BJ (cell line): ENCODE measurements around the gene GDA. TPM values are rescaled to one million over a fixed set of nuclear protein-coding genes. Genes with fewer than 3 reads are reported as not detected.

ENCODE experiments used
- CTCF ChIA-PET: fragments of 350-600 bp; formaldehyde crosslinking; extraction: SDS; loops from one replicate; lab custom pipeline; 2021; ENCODE audit warnings: antibody characterized with exemption, inconsistent platforms; lab: Yijun Ruan, JAX
- POLR2A ChIA-PET: fragments of 300-600 bp; sonication (Branson Sonifier 250); formaldehyde crosslinking; extraction: SDS; loops from one replicate; lab custom pipeline; 2021; ENCODE audit warnings: antibody characterized with exemption; lab: Charles Lee
- DNase-seq: peaks from one replicate; pipeline ENCODE4 v3.0.0-alpha.2; 2011; ENCODE audit warnings: low read depth
- H3K27me3 ChIP-seq: 2 replicates; pipeline ENCODE4 v1.6.0; 2011; ENCODE audit warnings: low read length; ENCODE audit not compliant: control insufficient read depth, insufficient read depth
- H3K36me3 ChIP-seq: 2 replicates; pipeline ENCODE4 v1.5.1; 2011; ENCODE audit warnings: low read length; ENCODE audit not compliant: control insufficient read depth, insufficient read depth
- H3K4me3 ChIP-seq: 2 replicates; pipeline ENCODE4 v1.5.1; 2011; ENCODE audit warnings: low read depth, mild to moderate bottlenecking, control low read depth, low read length
- polyA plus RNA-seq: library from polyadenylated mRNA; depleted of rRNA; stranded (reverse); fragments of >200 nt; gene quantifications from 2 replicates; pipeline ENCODE4 v1.2.3, GENCODE V29; 2011
- TF ChIP-seq, protein P1 (sequence below): IDR thresholded peaks from 2 replicates; pipeline ENCODE4 v1.5.1; 2011; ENCODE audit warnings: low read depth, mild to moderate bottlenecking, control low read depth, inconsistent platforms, low read length, moderate library complexity; ENCODE audit not compliant: insufficient read depth

GDA gene
- polyA plus RNA-seq, 1 experiment, result not detected

DNA sequence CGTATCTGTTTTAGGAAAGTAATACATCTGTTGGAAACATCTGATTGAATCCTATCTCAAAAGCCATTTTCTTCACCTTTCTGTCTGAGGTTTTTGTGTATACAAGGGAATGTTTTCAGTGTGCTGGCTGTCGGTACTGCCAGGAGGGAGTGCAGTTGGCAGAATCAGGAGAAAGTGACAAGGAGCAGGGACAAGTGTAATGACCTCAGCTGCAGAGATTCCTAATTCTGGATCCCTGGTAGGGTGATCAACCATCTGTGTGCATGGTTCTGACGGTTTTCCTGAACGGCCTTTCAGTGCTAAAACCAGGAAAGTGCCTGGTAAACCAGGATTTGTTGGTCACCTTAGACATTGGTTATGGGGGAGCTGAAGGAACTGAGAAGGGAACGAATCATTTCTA lies 1.6 kb upstream of the GDA start:
- POLR2A ChIA-PET, result no interaction called here
- no peaks in the 10 kb centered on the region for H3K36me3 ChIP-seq
- no peak for DNase-seq
- TF ChIP-seq, protein P1, sequence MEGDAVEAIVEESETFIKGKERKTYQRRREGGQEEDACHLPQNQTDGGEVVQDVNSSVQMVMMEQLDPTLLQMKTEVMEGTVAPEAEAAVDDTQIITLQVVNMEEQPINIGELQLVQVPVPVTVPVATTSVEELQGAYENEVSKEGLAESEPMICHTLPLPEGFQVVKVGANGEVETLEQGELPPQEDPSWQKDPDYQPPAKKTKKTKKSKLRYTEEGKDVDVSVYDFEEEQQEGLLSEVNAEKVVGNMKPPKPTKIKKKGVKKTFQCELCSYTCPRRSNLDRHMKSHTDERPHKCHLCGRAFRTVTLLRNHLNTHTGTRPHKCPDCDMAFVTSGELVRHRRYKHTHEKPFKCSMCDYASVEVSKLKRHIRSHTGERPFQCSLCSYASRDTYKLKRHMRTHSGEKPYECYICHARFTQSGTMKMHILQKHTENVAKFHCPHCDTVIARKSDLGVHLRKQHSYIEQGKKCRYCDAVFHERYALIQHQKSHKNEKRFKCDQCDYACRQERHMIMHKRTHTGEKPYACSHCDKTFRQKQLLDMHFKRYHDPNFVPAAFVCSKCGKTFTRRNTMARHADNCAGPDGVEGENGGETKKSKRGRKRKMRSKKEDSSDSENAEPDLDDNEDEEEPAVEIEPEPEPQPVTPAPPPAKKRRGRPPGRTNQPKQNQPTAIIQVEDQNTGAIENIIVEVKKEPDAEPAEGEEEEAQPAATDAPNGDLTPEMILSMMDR, result no peak
- H3K27me3 ChIP-seq, result peaks cover 13% of the 10 kb centered on the region
- no peak overlapping the region for H3K4me3 ChIP-seq
- CTCF ChIA-PET, result no interaction called here

DNA sequence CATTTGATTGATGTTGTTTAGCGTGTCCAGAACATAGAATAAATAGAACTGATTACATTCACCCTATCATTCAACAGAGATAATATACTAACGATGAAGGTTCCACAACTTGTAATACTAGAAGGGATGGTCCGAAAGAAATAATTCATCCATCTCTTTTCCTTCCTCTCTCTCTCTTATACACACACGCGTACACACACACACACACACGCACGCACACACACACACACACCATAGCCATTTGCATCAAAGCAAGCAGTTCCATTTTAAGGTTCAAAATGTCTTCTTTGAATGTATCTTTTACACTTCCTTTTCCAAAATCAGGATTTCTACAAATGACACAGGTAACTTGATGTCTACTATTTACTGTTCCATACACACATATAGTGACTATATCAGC lies 887 bp downstream of the GDA start:
- Histone ChIP-seq H3K27me3 (peaks cover 13% of the 10 kb centered on the region), H3K4me3 (no peak overlapping the region), H3K36me3 (no peaks in the 10 kb centered on the region)
- CTCF ChIA-PET, result interaction anchor here (0.8 to 1.0 kb wide), 2 partner anchors 14 to 20 kb away, joined by 3 read pairs; no protein-coding TSS in a partner anchor
- TF ChIP-seq, protein P1, result no peak
- POLR2A ChIA-PET, result no interaction called here
- no peak for DNase-seq

DNA sequence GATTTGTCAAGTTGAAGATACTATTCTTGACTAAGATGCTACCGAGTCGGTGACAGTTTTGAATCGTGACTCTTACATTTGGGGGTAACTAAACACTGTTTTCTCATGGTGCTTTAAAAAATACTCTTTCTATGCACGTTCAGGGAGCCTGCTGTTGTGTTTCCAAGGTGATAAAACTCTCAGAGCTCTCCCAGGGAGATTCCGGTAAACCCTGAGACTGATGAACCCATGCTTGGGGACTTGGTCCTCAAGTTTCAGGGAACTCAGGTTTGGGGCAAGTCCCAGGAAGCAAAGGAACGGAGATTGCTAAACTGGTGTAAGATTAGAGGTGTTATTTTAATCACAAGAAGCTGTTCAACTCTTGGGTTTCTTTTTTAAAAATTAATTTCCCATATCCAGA lies 1.4 kb downstream of the GDA start:
- Histone ChIP-seq H3K4me3 (no peak overlapping the region), H3K36me3 (no peaks in the 10 kb centered on the region), H3K27me3 (peaks cover 13% of the 10 kb centered on the region)
- no peak for DNase-seq
- ChIA-PET CTCF (interaction anchor here (0.8 to 1.0 kb wide), 2 partner anchors 15 to 19 kb away, joined by 3 read pairs; no protein-coding TSS in a partner anchor), POLR2A (no interaction called here)
- TF ChIP-seq, protein P1, result no peak

DNA sequence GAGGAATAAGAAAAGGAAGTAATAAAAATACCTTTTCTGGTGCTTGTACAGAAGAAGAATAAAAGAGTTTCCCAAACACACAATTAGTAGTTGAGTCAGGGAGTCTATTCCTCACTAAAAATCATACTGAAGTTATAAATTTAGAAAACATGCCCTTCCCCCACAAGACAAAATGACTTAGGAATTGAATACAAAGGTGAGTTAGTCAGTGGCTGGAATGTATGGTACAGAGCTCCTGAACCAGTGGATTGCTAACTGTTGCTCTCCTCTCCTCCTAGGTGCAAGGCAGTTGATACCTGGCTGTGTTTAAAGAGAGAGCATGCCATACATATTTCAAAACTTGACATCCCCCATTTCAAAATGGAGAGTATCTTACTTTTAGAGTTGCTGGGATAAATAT lies 1.9 kb downstream of the GDA start:
- POLR2A ChIA-PET, result no interaction called here

DNA sequence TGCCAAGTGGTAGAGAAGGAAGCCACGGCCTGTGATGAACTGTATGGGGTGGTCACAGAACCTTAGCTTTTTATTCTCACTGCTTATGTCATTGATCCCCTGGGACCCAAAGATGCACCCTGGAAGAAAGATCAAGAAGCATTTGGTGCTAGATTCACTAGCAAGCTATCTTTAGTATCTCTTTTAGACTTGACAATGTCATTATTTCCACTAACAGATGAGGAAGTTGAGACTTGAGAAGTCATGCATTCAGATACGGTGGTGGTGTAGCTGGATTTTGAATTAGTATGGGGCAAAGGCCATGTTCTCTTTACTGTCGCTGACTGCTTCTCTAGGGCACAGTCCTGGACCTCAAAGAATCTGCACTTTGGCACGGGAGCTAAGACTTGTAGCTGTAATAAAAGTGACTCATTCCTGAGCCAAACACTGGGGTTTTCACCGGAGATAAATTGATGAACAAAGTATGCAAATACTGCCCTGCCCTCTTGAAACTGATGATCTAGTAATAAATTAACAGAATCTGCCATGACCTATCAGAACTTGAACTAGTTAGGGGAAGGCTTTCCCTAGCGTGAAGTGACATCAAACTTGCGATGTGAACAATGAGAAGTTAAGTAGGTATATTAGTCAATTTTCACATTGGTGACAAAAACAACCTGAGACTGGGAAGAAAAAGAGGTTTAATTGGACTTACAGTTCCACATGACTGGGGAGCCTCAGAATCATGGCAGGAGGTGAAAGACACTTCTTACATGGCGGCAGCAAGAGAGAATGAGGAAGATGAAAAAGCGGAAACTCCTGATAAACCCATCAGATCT lies 5.4 kb downstream of the GDA start:
- CTCF ChIA-PET, result no interaction called here
- Histone ChIP-seq H3K4me3 (no peak overlapping the region), H3K36me3 (no peaks in the 10 kb centered on the region), H3K27me3 (peaks cover 2% of the 10 kb centered on the region; the same call in 1 of the 2 replicates)
- POLR2A ChIA-PET, result no interaction called here
- TF ChIP-seq, protein P1, result no peak
- DNase-seq, result no peak

More for the DNA sequence above, 1.9 kb downstream of the GDA start:
- CTCF ChIA-PET, result interaction anchor here (0.8 to 1.4 kb wide), 4 partner anchors 15 to 112 kb away, joined by 3 to 7 read pairs (median 3); no protein-coding TSS in a partner anchor
- Histone ChIP-seq H3K36me3 (no peaks in the 10 kb centered on the region), H3K4me3 (no peak overlapping the region), H3K27me3 (peaks cover 13% of the 10 kb centered on the region)
- no peak for DNase-seq
- TF ChIP-seq, protein P1, result no peak
